K562 (cell line): Measurements from ENCODE around the gene CLIP2. TPM values are rescaled to one million over a fixed set of nuclear protein-coding genes. Genes with fewer than 3 reads are reported as not detected.
A peak's percentile ranks its signal among the peaks of the same experiment; 100 is the strongest.

Experiments used
- ATAC-seq: fragments of 200-7000 bp; cut with Tn5 transposase; 3 replicates; pipeline ENCODE4 v1.9.1; 2020; ENCODE audit warnings: moderate library complexity
- BruUV-seq: library from RNA; stranded (reverse); fragments of 400-500 nt; replicated peaks from 2 replicates; lab custom pipeline; 2021; lab: Mats Ljungman, UMichigan
- CTCF ChIA-PET: fragments of 300-600 bp; formaldehyde crosslinking; extraction: SDS; loops from one replicate; lab custom pipeline; 2021; ENCODE audit warnings: low intra/inter-chr PET ratio; lab: Yijun Ruan, JAX
- POLR2A ChIA-PET: fragments of 300-600, 350-650 bp; sonication (Branson Sonifier 250); formaldehyde crosslinking; extraction: SDS; loops from one replicate; lab custom pipeline; 2021; ENCODE audit warnings: antibody characterized with exemption, inconsistent platforms; lab: Yijun Ruan, JAX
- DNase-seq, 4 experiments: peaks; one replicate each; pipeline versions ENCODE4 v3.0.0 to v3.0.0-alpha.2; 2011 to 2018; ENCODE audit warnings: low spot score in 3 of 4, mixed read lengths in 3 of 4; ENCODE audit errors: extremely low read depth in 1 of 4
- FAIRE-seq: peaks from 2 replicates; lab custom pipeline; 2011; peaks lifted over from hg19 to GRCh38; lab: Jason Lieb, UNC
- H2AFZ ChIP-seq: 2 replicates; pipeline ENCODE4 v1.6.0; 2011; ENCODE audit warnings: low read depth, low read length, control low read depth, inconsistent platforms
- H3K27ac ChIP-seq: fragments of 200-600 bp; 3 replicates; pipeline ENCODE4 v1.8.0; 2011; ENCODE audit warnings: low read depth, mild to moderate bottlenecking, control low read depth, inconsistent platforms, low read length, moderate library complexity, mixed read lengths; ENCODE audit errors: extremely low read depth
- H3K27me3 ChIP-seq, 2 experiments: fragments of 300-600 bp in 1 of 2; 2 replicates in 1 of 2; 3 replicates in 1 of 2; pipeline versions ENCODE4 v1.6.0 to v1.8.0; 2011; ENCODE audit warnings: inconsistent platforms in 2 of 2, low read length in 2 of 2, mild to moderate bottlenecking in 1 of 2, mixed read lengths in 1 of 2, moderate library complexity in 1 of 2; ENCODE audit not compliant: control insufficient read depth in 2 of 2, insufficient read depth in 2 of 2
- H3K36me3 ChIP-seq: fragments of 300-600 bp; 3 replicates; pipeline ENCODE4 v1.8.0; 2011; ENCODE audit warnings: mild to moderate bottlenecking, low read length, inconsistent platforms; ENCODE audit not compliant: control insufficient read depth, insufficient read depth
- H3K4me1 ChIP-seq, 2 experiments: fragments of 200-600 bp in 1 of 2; replicated peaks in 1 of 2; 2 replicates in 1 of 2; 3 replicates in 1 of 2; pipeline versions ENCODE4 v1.5.1 to v1.8.0; 2011; ENCODE audit warnings: inconsistent platforms in 2 of 2, low read length in 2 of 2, mild to moderate bottlenecking in 1 of 2, mixed read lengths in 1 of 2, moderate library complexity in 1 of 2; ENCODE audit not compliant: control insufficient read depth in 2 of 2, insufficient read depth in 2 of 2
- H3K4me2 ChIP-seq: 2 replicates; pipeline ENCODE4 v1.6.1; 2011; ENCODE audit warnings: low read length, control low read depth, inconsistent platforms, mixed read lengths; ENCODE audit not compliant: insufficient read depth
- H3K4me3 ChIP-seq: fragments of 200-600 bp; sonication (generic), shearing (Covaris generic); 2 replicates; pipeline ENCODE4 v1.5.1; 2016; ENCODE audit warnings: control low read depth, inconsistent platforms
- H3K79me2 ChIP-seq: fragments of 200-600 bp; 3 replicates; pipeline ENCODE4 v1.8.0; 2011; ENCODE audit warnings: low read length, inconsistent platforms; ENCODE audit not compliant: control insufficient read depth, insufficient read depth
- H3K9ac ChIP-seq, 2 experiments: 2 replicates each; pipeline versions ENCODE4 v1.6.0 to v1.6.1; 2011; ENCODE audit warnings: low read depth in 2 of 2, low read length in 2 of 2, control low read depth in 1 of 2, inconsistent platforms in 1 of 2, mild to moderate bottlenecking in 1 of 2, mixed read lengths in 1 of 2; ENCODE audit not compliant: insufficient read depth in 1 of 2
- H3K9me1 ChIP-seq: one replicate; pipeline ENCODE4 v1.6.0; 2011; ENCODE audit warnings: inconsistent platforms, mild to moderate bottlenecking, low read length, moderate library complexity; ENCODE audit not compliant: control insufficient read depth, insufficient read depth
- H3K9me3 ChIP-seq: replicated peaks from 2 replicates; pipeline ENCODE4 v1.5.1; 2011; ENCODE audit warnings: low read depth, low read length, inconsistent platforms; ENCODE audit not compliant: control insufficient read depth, insufficient read depth
- H4K20me1 ChIP-seq: replicated peaks from 2 replicates; pipeline ENCODE4 v1.6.1; 2011; ENCODE audit warnings: low read length, inconsistent platforms, mixed read lengths; ENCODE audit not compliant: control insufficient read depth, insufficient read depth
- CC2D1A ChIP-seq: fragments of 450-650 bp; IDR thresholded peaks from 2 replicates; pipeline ENCODE4 v1.6.1; 2017; ENCODE audit warnings: mild to moderate bottlenecking
- CXXC5 ChIP-seq: fragments of 250-450 bp; sonication (Bioruptor Pico); IDR thresholded peaks from 2 replicates; pipeline ENCODE4 v1.8.0; 2022; ENCODE audit warnings: inconsistent platforms, mild to moderate bottlenecking, moderate library complexity
- ESRRA ChIP-seq: fragments of 450-650 bp; IDR thresholded peaks from 2 replicates; pipeline ENCODE4 v1.6.1; 2014; ENCODE audit warnings: low read depth, mild to moderate bottlenecking, moderate library complexity, borderline replicate concordance
- SPI1 ChIP-seq: IDR thresholded peaks from 2 replicates; pipeline ENCODE4 v1.6.1; 2011; ENCODE audit warnings: low read depth, low read length, control low read depth, borderline replicate concordance
- ZNF133 ChIP-seq: fragments of 250-450 bp; sonication (Bioruptor Pico); IDR thresholded peaks from 2 replicates; pipeline ENCODE4 v1.4.0; 2020; ENCODE audit warnings: mild to moderate bottlenecking
- WGBS: fragments of 100-300 bp; shearing (Covaris generic); methylation state at CpG from one replicate; pipeline ENCODE4 v1.1.6; 2016; ENCODE audit warnings: low coverage, mixed read lengths; ENCODE audit not compliant: insufficient coverage; ENCODE audit errors: missing lambda C conversion rate; 5-methylcytosine and 5-hydroxymethylcytosine counted together
- in situ Hi-C: fragments of 300-500 bp; cut with MboI; formaldehyde crosslinking; loops from 4 replicates; pipeline ENCODE4 v1.15.0; 2018; ENCODE audit warnings: inconsistent platforms, mixed read lengths
- intact Hi-C: fragments of 100-400 bp; cut with micrococcal nuclease; formaldehyde crosslinking; loops from 2 replicates; pipeline ENCODE4 v1.14.2; 2022
- polyA plus RNA-seq, 8 experiments: library from polyadenylated mRNA; depleted of rRNA in 4 of 8; stranded (reverse) in 5 of 8; unstranded in 3 of 8; fragments of >200 nt; fragmentation: Nextera tagmentation in 2 of 8; fragmentation: Illumina TruSeq in 1 of 8; extraction: Ambion mirVana in 2 of 8; extraction: Trizol in 1 of 8; gene quantifications; 2 replicates each; pipeline versions ENCODE4 v1.2.1 to v1.2.3, GENCODE V29; 2011 to 2014; ENCODE audit warnings: inconsistent platforms in 1 of 8, missing spikeins in 1 of 8
- total RNA-seq, 7 experiments: library from RNA; depleted of rRNA in 6 of 7; stranded (reverse); fragments of >200 nt in 6 of 7; fragmentation: Illumina TruSeq in 2 of 7; extraction: Trizol in 2 of 7; gene quantifications; 2 replicates each; pipeline versions ENCODE4 v1.2.1 to v1.2.3, GENCODE V29; 2011 to 2021; ENCODE audit warnings: low replicate concordance in 1 of 7
- TF ChIP-seq, protein P1 (sequence below): fragments of 200-800 bp; sonication (Bioruptor generic); IDR thresholded peaks from 2 replicates; pipeline ENCODE4 v1.6.1; 2017; ENCODE audit warnings: missing genetic modification characterization, missing compliant biosample characterization

The CLIP2 gene
- total and polyA plus RNA-seq, 9 of the 15 experiments (the other 6 are each of a cell fraction or from before 2014, with no cell fraction given), result 0.07 to 5.4 (median 2.1) TPM

DNA sequence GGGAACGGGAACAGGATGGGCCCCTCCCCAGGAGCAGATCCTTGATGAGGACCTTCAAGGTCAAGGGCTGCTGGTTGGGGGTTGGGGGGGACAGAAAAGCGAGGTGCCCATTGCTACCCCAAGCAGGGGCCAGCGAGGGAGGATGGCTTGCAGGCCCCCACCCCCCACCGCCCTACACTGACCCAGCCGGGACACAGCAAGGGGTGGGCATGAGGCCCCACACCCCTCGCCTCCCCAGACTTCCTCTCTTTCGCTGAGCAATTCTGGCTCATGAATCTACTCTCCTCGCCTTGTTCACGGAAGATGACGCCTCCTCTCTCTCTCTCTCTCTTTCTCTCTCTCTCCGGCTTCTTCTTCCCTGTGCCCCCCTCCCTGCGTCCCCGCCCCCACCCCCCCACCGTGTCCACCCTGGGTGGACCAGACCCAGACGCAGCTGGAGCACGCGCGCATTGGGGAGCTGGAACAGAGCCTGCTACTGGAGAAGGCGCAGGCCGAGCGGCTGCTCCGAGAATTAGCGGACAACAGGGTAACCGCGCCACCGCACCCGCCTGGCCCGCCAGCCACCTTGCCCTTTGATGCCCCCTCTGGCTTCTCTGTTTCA is 83.4 kb downstream of the CLIP2 start:
- TF ChIP-seq SPI1 (peak; percentile 37; the same call in 1 of the 2 replicates), CXXC5 (CRISPR knock-in tag) (no peak), ESRRA (peak; percentile 41; the same call in 1 of the 2 replicates), ZNF133 (CRISPR knock-in tag) (no peak), CC2D1A (no peak)
- TF ChIP-seq, protein P1, sequence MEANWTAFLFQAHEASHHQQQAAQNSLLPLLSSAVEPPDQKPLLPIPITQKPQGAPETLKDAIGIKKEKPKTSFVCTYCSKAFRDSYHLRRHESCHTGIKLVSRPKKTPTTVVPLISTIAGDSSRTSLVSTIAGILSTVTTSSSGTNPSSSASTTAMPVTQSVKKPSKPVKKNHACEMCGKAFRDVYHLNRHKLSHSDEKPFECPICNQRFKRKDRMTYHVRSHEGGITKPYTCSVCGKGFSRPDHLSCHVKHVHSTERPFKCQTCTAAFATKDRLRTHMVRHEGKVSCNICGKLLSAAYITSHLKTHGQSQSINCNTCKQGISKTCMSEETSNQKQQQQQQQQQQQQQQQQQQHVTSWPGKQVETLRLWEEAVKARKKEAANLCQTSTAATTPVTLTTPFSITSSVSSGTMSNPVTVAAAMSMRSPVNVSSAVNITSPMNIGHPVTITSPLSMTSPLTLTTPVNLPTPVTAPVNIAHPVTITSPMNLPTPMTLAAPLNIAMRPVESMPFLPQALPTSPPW (CRISPR knock-in tag), result peak; percentile 12; the same call in 1 of the 2 replicates
- no peak for DNase-seq
- CTCF ChIA-PET, result no interaction called here
- Histone ChIP-seq H3K4me3 (no peak overlapping the region), H3K27me3 (0 out of 5 replicates have a peak, but pooled peaks cover 0 to 2% of the 10 kb centered on the region in 2 experiments), H4K20me1 (0 out of 2 replicates have a peak, but pooled peaks cover 4% of the 10 kb centered on the region), H2AFZ (no peak overlapping the region), H3K4me2 (no peak overlapping the region), H3K79me2 (no peaks in the 10 kb centered on the region), H3K9me3 (no peaks in the 10 kb centered on the region), H3K4me1 (peaks cover 0 to 30% of the 10 kb centered on the region in 2 experiments; a peak in 3 of 5 replicates), H3K36me3 (no peaks in the 10 kb centered on the region), H3K9me1 (no peaks in the 10 kb centered on the region), H3K27ac (no peak overlapping the region), H3K9ac (0 out of 4 replicates have a peak overlapping the region, but pooled peaks of 1 of the 2 experiments have one; percentile 37)
- intact Hi-C loops, result no loop called here
- POLR2A ChIA-PET, result interaction anchor here (1.1 kb wide), 1 partner anchor 17 kb away, joined by 3 read pairs; no protein-coding TSS in a partner anchor
- in situ Hi-C loops, result no loop called here
- ATAC-seq, result peak; percentile 17; the same call in 2 of the 3 replicates
- no TSS peak for BruUV-seq
- no peak for FAIRE-seq
- WGBS, result 49% methylated on average over 13 of the region's 28 CpGs
